MM.1S (cell line): ENCODE results near the gene RTKN.

Source experiments
- DNase-seq: peaks from one replicate; pipeline ENCODE4 v3.0.0-alpha.2; 2015
- H2AFZ ChIP-seq: fragments of 300-600 bp; sonication (generic); 2 replicates; pipeline ENCODE4 v1.6.0; 2016; ENCODE audit warnings: antibody characterized with exemption, low read length
- H3F3A ChIP-seq: fragments of 300-600 bp; sonication (generic); 2 replicates; pipeline ENCODE4 v1.6.1; 2016; ENCODE audit warnings: mild to moderate bottlenecking, antibody characterized with exemption, low read length, moderate library complexity, mixed read lengths; ENCODE audit not compliant: insufficient read depth
- H3K27ac ChIP-seq: fragments of 300-600 bp; sonication (generic); 2 replicates; pipeline ENCODE4 v1.5.1; 2016; ENCODE audit warnings: mild to moderate bottlenecking, low read length
- H3K27me3 ChIP-seq: fragments of 300-600 bp; sonication (generic); replicated peaks from 2 replicates; pipeline ENCODE4 v1.6.0; 2016; ENCODE audit warnings: low read length; ENCODE audit not compliant: insufficient read depth
- H3K36me3 ChIP-seq: fragments of 300-600 bp; sonication (generic); replicated peaks from 2 replicates; pipeline ENCODE4 v1.6.1; 2016; ENCODE audit warnings: mild to moderate bottlenecking, low read length, mixed read lengths; ENCODE audit not compliant: insufficient read depth
- H3K4me1 ChIP-seq: fragments of 300-600 bp; sonication (generic); 2 replicates; pipeline ENCODE4 v1.6.1; 2016; ENCODE audit warnings: low read length, mixed read lengths
- H3K4me2 ChIP-seq: fragments of 300-600 bp; sonication (generic); 2 replicates; pipeline ENCODE4 v1.6.0; 2016; ENCODE audit warnings: low read depth, low read length
- H3K4me3 ChIP-seq: fragments of 300-600 bp; sonication (generic); 2 replicates; pipeline ENCODE4 v1.5.1; 2016; ENCODE audit warnings: low read length, mixed read lengths
- H3K79me2 ChIP-seq: fragments of 300-600 bp; sonication (generic); 2 replicates; pipeline ENCODE4 v1.6.1; 2016; ENCODE audit warnings: mixed run types, low read length, mixed read lengths
- H3K9ac ChIP-seq: fragments of 300-600 bp; sonication (generic); 2 replicates; pipeline ENCODE4 v1.6.1; 2016; ENCODE audit warnings: low read length, mixed read lengths
- H3K9me2 ChIP-seq: fragments of 300-600 bp; sonication (generic); replicated peaks from 2 replicates; pipeline ENCODE4 v1.6.1; 2016; ENCODE audit warnings: mild to moderate bottlenecking, low read length, mixed read lengths; ENCODE audit not compliant: insufficient read depth
- H3K9me3 ChIP-seq: fragments of 300-600 bp; sonication (generic); replicated peaks from 2 replicates; pipeline ENCODE4 v1.6.1; 2016; ENCODE audit warnings: mild to moderate bottlenecking, low read length, mixed read lengths; ENCODE audit not compliant: insufficient read depth
- H4K20me1 ChIP-seq: fragments of 300-600 bp; sonication (generic); 2 replicates; pipeline ENCODE4 v1.6.1; 2016; ENCODE audit warnings: mild to moderate bottlenecking, low read length, moderate library complexity, mixed read lengths; ENCODE audit not compliant: insufficient read depth
- EZH2 ChIP-seq: fragments of 300-600 bp; sonication (generic); optimal IDR thresholded peaks from 2 replicates; pipeline ENCODE3; 2017; ENCODE audit warnings: low read depth, mild to moderate bottlenecking, antibody characterized with exemption, low read length, mixed read lengths
- EZH2phosphoT487 ChIP-seq: fragments of 300-600 bp; sonication (generic); IDR thresholded peaks from 2 replicates; pipeline ENCODE4 v1.6.1; 2018; ENCODE audit warnings: antibody characterized with exemption, low read length
- TF ChIP-seq, protein P1 (sequence below): fragments of 300-600 bp; sonication (generic); IDR thresholded peaks from 2 replicates; pipeline ENCODE4 v1.5.1; 2016; ENCODE audit warnings: antibody characterized with exemption, low read length, mixed read lengths

RTKN gene

GRCh38 chr2:74457129-74457548 lies 15.4 kb upstream of the RTKN start:
- Histone ChIP-seq H3K9ac (peak overlapping the region; percentile 92), H3K79me2 (peaks cover 23% of the 10 kb centered on the region), H3K4me1 (peaks cover 22% of the 10 kb centered on the region), H3K9me2 (no peaks in the 10 kb centered on the region), H4K20me1 (no peaks in the 10 kb centered on the region), H3K27ac (peak overlapping the region; percentile 97), H3K4me2 (peak overlapping the region; percentile 86), H3K36me3 (no peaks in the 10 kb centered on the region), H3F3A (peaks cover 13% of the 10 kb centered on the region; the same call in 1 of the 2 replicates), H2AFZ (peak overlapping the region; percentile 85), H3K4me3 (peak overlapping the region; percentile 86), H3K9me3 (no peaks in the 10 kb centered on the region), H3K27me3 (no peaks in the 10 kb centered on the region)
- DNase-seq: no peak
- TF ChIP-seq EZH2phosphoT487 (no peak), EZH2 (no peak)
- TF ChIP-seq, protein P1, sequence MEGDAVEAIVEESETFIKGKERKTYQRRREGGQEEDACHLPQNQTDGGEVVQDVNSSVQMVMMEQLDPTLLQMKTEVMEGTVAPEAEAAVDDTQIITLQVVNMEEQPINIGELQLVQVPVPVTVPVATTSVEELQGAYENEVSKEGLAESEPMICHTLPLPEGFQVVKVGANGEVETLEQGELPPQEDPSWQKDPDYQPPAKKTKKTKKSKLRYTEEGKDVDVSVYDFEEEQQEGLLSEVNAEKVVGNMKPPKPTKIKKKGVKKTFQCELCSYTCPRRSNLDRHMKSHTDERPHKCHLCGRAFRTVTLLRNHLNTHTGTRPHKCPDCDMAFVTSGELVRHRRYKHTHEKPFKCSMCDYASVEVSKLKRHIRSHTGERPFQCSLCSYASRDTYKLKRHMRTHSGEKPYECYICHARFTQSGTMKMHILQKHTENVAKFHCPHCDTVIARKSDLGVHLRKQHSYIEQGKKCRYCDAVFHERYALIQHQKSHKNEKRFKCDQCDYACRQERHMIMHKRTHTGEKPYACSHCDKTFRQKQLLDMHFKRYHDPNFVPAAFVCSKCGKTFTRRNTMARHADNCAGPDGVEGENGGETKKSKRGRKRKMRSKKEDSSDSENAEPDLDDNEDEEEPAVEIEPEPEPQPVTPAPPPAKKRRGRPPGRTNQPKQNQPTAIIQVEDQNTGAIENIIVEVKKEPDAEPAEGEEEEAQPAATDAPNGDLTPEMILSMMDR: no peak

DNA sequence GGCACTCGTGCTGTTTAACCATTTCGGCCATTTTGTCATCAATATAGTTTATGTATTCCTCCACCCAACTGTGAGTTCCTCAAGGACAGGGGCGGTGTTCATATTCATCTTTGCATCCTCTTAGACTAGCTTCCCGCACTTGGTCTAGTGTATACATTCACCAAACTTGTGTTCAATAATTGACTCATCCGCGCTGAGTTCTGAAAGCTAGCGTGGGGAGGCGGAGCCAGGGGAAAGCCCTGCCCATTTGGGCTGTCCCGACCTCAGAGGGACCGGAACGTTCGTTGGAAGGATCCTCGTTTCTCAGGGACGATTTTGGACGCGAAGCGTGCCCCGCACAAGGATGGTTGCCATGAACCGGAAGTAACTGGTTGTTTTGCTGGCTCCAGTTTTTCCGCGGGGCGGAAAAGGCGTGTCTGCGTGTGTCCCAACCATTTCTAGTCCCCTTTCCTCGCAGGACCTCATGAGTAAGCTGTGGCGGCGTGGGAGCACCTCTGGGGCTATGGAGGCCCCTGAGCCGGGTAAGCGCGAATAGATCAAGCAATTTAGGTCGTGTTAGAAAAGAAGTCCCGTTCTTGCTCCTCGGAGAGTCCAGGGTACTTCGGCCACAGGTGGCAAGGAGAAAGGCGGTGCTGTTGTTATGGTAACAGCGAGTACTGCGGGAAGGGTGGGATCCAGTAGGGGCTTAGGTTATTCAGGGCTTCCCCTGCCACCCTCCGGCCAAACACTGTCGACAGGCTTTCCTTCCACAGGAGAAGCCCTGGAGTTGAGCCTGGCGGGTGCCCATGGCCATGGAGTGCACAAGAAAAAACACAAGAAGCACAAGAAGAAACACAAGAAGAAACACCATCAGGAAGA lies 13.1 kb upstream of the RTKN start, which contains the start of gene INO80B:
Gene INO80B, plus strand, starts transcription at position 434 of the 858 bp plus-strand sequence. Its CDS starts 30 bp downstream, at position 464.
- Histone ChIP-seq H3K27me3 (no peaks in the 10 kb centered on the region), H3K36me3 (no peaks in the 10 kb centered on the region), H3K4me1 (peaks cover 22% of the 10 kb centered on the region), H3K9me3 (no peaks in the 10 kb centered on the region), H3K4me3 (peak within 1 kb of the TSS; percentile 81), H4K20me1 (no peaks in the 10 kb centered on the region), H3K27ac (peak within 1 kb of the TSS; percentile 1; the same call in 1 of the 2 replicates), H3K79me2 (peaks cover 23% of the 10 kb centered on the region), H3K9ac (peak within 1 kb of the TSS; percentile 54), H2AFZ (peak within 1 kb of the TSS; percentile 54), H3K9me2 (no peaks in the 10 kb centered on the region), H3F3A (peaks cover 13% of the 10 kb centered on the region; the same call in 1 of the 2 replicates), H3K4me2 (peak within 1 kb of the TSS; percentile 86)
- TF ChIP-seq EZH2phosphoT487 (no peak), EZH2 (no peak)
- TF ChIP-seq, protein P1: no peak
- DNase-seq: peak; percentile 97

- TF ChIP-seq, protein P1: no peak
- TF ChIP-seq EZH2 (no peak), EZH2phosphoT487 (no peak)
- no peak for DNase-seq
- H3K9me2 ChIP-seq: no peaks in the 10 kb centered on the region
Observed at GRCh38 chr2:74450570-74451190, 8.9 kb upstream of the RTKN start.

More at GRCh38 chr2:74450570-74451190, 8.9 kb upstream of the RTKN start:
- Histone ChIP-seq H3K4me2 (no peak overlapping the region), H3K27ac (no peak overlapping the region), H2AFZ (no peak overlapping the region), H3K9ac (no peak overlapping the region), H4K20me1 (no peaks in the 10 kb centered on the region), H3K9me3 (no peaks in the 10 kb centered on the region), H3K79me2 (peaks cover 7% of the 10 kb centered on the region), H3K4me3 (no peak overlapping the region), H3K36me3 (no peaks in the 10 kb centered on the region), H3K4me1 (peaks cover 9% of the 10 kb centered on the region), H3F3A (no peaks in the 10 kb centered on the region), H3K27me3 (no peaks in the 10 kb centered on the region)
